ENCODE results near the gene HS3ST4. TPM values are rescaled to one million over a fixed set of nuclear protein-coding genes. Genes with fewer than 3 reads are reported as not detected.

HS3ST4 gene
- total and polyA plus RNA-seq, 2 donors (not counting 1 experiment from before 2014, with no cell fraction given) = not detected

GRCh38 chr16:25679511-25679910 is 12.2 kb upstream of the HS3ST4 start:
- 50% methylated on average over 4 of the region's 5 CpGs for WGBS (ENCODE audit: insufficient coverage)
- H3K36me3 ChIP-seq (replicated peaks in 1 of 2; ENCODE audit: control extremely low read depth in 1 of 2, control insufficient read depth in 1 of 2, extremely low read depth in 1 of 2, insufficient read depth in 2 of 2, low read length in 1 of 2) = no peaks in the 10 kb centered on the region
- Mint-ChIP-seq H3K27ac (no peak overlapping the region), H3K4me1 (no peaks in the 10 kb centered on the region), H3K27me3 (peaks cover 10% of the 10 kb centered on the region), H3K9me3 (ENCODE audit: insufficient read depth) (no peaks in the 10 kb centered on the region), H3K4me3 (no peak overlapping the region)
- no peak overlapping the region for H2AFZ ChIP-seq (ENCODE audit: insufficient read depth, low read depth, low read length, poor library complexity, severe bottlenecking)
- ChIA-PET CTCF (no interaction called here), POLR2A (no interaction called here)
- TF ChIP-seq, protein P1, sequence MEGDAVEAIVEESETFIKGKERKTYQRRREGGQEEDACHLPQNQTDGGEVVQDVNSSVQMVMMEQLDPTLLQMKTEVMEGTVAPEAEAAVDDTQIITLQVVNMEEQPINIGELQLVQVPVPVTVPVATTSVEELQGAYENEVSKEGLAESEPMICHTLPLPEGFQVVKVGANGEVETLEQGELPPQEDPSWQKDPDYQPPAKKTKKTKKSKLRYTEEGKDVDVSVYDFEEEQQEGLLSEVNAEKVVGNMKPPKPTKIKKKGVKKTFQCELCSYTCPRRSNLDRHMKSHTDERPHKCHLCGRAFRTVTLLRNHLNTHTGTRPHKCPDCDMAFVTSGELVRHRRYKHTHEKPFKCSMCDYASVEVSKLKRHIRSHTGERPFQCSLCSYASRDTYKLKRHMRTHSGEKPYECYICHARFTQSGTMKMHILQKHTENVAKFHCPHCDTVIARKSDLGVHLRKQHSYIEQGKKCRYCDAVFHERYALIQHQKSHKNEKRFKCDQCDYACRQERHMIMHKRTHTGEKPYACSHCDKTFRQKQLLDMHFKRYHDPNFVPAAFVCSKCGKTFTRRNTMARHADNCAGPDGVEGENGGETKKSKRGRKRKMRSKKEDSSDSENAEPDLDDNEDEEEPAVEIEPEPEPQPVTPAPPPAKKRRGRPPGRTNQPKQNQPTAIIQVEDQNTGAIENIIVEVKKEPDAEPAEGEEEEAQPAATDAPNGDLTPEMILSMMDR (IDR thresholded peaks at IDR 0.05) = no peak
- TF ChIP-seq EZH2 (IDR thresholded peaks at IDR 0.05; ENCODE audit: borderline replicate concordance, insufficient read depth, low read depth, low read length, poor library complexity, severe bottlenecking) = no peak
- H4K20me1 ChIP-seq (ENCODE audit: control insufficient read depth, insufficient read depth, low read length, poor library complexity, severe bottlenecking) = no peaks in the 10 kb centered on the region
- H3K9me3 ChIP-seq (ENCODE audit: control extremely low read depth in 1 of 3, control insufficient read depth in 2 of 3, insufficient read depth in 1 of 3, low read length in 2 of 3) = peaks cover 0 to 3% (median 0%) of the 10 kb centered on the region in 3 donors
- H3K27ac ChIP-seq (ENCODE audit: low read length in 2 of 2) = no peak overlapping the region
- no peak overlapping the region for H3K9ac ChIP-seq (ENCODE audit: low read length)
- DNase-seq (no peak), ATAC-seq (ENCODE audit: low read depth) (no peak)
- intact Hi-C loops (cut with micrococcal nuclease) = no loop called here
- H3K27me3 ChIP-seq (replicated peaks in 1 of 4; ENCODE audit: control extremely low read depth in 1 of 4, control insufficient read depth in 3 of 4, insufficient read depth in 4 of 4, low read length in 3 of 4) = no peaks in the 10 kb centered on the region
- H3K4me3 ChIP-seq (ENCODE audit: control extremely low read depth in 1 of 5, extremely low read depth in 1 of 5, insufficient read depth in 1 of 5, low read depth in 2 of 5, low read length in 4 of 5) = no peak overlapping the region
- H3K79me2 ChIP-seq (ENCODE audit: control insufficient read depth, insufficient read depth, low read length) = no peaks in the 10 kb centered on the region
- H3K4me1 ChIP-seq (ENCODE audit: control insufficient read depth in 2 of 2, insufficient read depth in 2 of 2, low read length in 2 of 2) = no peaks in the 10 kb centered on the region
- no peak overlapping the region for H3K4me2 ChIP-seq (replicated peaks; ENCODE audit: low read depth, low read length, poor library complexity, severe bottlenecking)

- H2AFZ ChIP-seq (ENCODE audit: insufficient read depth, low read depth, low read length, poor library complexity, severe bottlenecking) = no peak overlapping the region
- peaks cover 0 to 22% (median 12%) of the 10 kb centered on the region in 4 experiments for H3K27me3 ChIP-seq (replicated peaks in 1 of 4; ENCODE audit: control extremely low read depth in 1 of 4, control insufficient read depth in 3 of 4, insufficient read depth in 4 of 4, low read length in 3 of 4)
- DNase-seq = no peak
- no peaks in the 10 kb centered on the region for H3K36me3 ChIP-seq (replicated peaks in 1 of 2; ENCODE audit: control extremely low read depth in 1 of 2, control insufficient read depth in 1 of 2, extremely low read depth in 1 of 2, insufficient read depth in 2 of 2, low read length in 1 of 2)
- no peak for ATAC-seq (ENCODE audit: low read depth)
- intact Hi-C loops (cut with micrococcal nuclease) = no loop called here
- no peak overlapping the region for H3K4me3 Mint-ChIP-seq
- no peak for TF ChIP-seq EZH2 (IDR thresholded peaks at IDR 0.05; ENCODE audit: borderline replicate concordance, insufficient read depth, low read depth, low read length, poor library complexity, severe bottlenecking)
- TF ChIP-seq, protein P1 (IDR thresholded peaks at IDR 0.05) = no peak
- POLR2A ChIA-PET = no interaction called here
- H3K27ac Mint-ChIP-seq = no peak overlapping the region
- H3K4me1 Mint-ChIP-seq = peaks cover 12% of the 10 kb centered on the region
- CTCF ChIA-PET = no interaction called here
- H3K9ac ChIP-seq (ENCODE audit: low read length) = no peak overlapping the region
- no peaks in the 10 kb centered on the region for H3K9me3 Mint-ChIP-seq (ENCODE audit: insufficient read depth)
- 88% methylated on average over 7 of the region's 10 CpGs for WGBS (ENCODE audit: insufficient coverage)
- peaks cover 0 to 2% of the 10 kb centered on the region in 2 donors for H3K4me1 ChIP-seq (ENCODE audit: control insufficient read depth in 2 of 2, insufficient read depth in 2 of 2, low read length in 2 of 2)
- H3K27me3 Mint-ChIP-seq = peaks cover 42% of the 10 kb centered on the region
- H3K27ac ChIP-seq (ENCODE audit: low read length in 2 of 2) = no peak overlapping the region
- H3K4me2 ChIP-seq (replicated peaks; ENCODE audit: low read depth, low read length, poor library complexity, severe bottlenecking) = no peak overlapping the region
- peaks cover 0 to 4% (median 0%) of the 10 kb centered on the region in 3 donors for H3K9me3 ChIP-seq (ENCODE audit: control extremely low read depth in 1 of 3, control insufficient read depth in 2 of 3, insufficient read depth in 1 of 3, low read length in 2 of 3)
- no peak overlapping the region for H3K4me3 ChIP-seq (ENCODE audit: control extremely low read depth in 1 of 5, extremely low read depth in 1 of 5, insufficient read depth in 1 of 5, low read depth in 2 of 5, low read length in 4 of 5)
- H4K20me1 ChIP-seq (ENCODE audit: control insufficient read depth, insufficient read depth, low read length, poor library complexity, severe bottlenecking) = no peaks in the 10 kb centered on the region
- H3K79me2 ChIP-seq (ENCODE audit: control insufficient read depth, insufficient read depth, low read length) = no peaks in the 10 kb centered on the region
Observed at GRCh38 chr16:25689137-25689836, 2.5 kb upstream of the HS3ST4 start.

Data from B cell (primary cell).